RPMI8226 (cell line): Measurements from ENCODE around the gene TRPM3.

ENCODE experiments used
- DNase-seq: peaks from one replicate; pipeline ENCODE4 v3.0.0-alpha.2; 2015

Gene TRPM3

GRCh38 chr9:71121275-71122021, at the start of gene TRPM3:
TRPM3 (minus strand) TSS chr9:71121621; CDS start chr9:71121354, 267 bp downstream.
- DNase-seq = no peak

- no peak for DNase-seq
Measured at GRCh38 chr9:71168418-71168817, 47.0 kb upstream of the TRPM3 start.

GRCh38 chr9:71162126-71162525, 40.7 kb upstream of the TRPM3 start:
- no peak for DNase-seq

GRCh38 chr9:71157731-71158130, 36.3 kb upstream of the TRPM3 start:
- DNase-seq = no peak

GRCh38 chr9:71147368-71147767, 25.9 kb upstream of the TRPM3 start:
- DNase-seq = no peak

GRCh38 chr9:71146511-71146910, 25.1 kb upstream of the TRPM3 start:
- no peak for DNase-seq

- DNase-seq = no peak
Measured at GRCh38 chr9:71145179-71145578, 23.8 kb upstream of the TRPM3 start.

- no peak for DNase-seq
Measured at GRCh38 chr9:71144495-71144894, 23.1 kb upstream of the TRPM3 start.

- no peak for DNase-seq
Measured at GRCh38 chr9:71136696-71137095, 15.3 kb upstream of the TRPM3 start.

GRCh38 chr9:71131145-71131544, 9.7 kb upstream of the TRPM3 start:
- no peak for DNase-seq

- DNase-seq = no peak
Measured at GRCh38 chr9:71130521-71130920, 9.1 kb upstream of the TRPM3 start.

GRCh38 chr9:71128796-71129195, 7.4 kb upstream of the TRPM3 start:
- no peak for DNase-seq

GRCh38 chr9:71127301-71127700, 5.9 kb upstream of the TRPM3 start:
- no peak for DNase-seq

GRCh38 chr9:71122421-71122820, 1.0 kb upstream of the TRPM3 start:
- DNase-seq = no peak

- no peak for DNase-seq
Measured at GRCh38 chr9:71122022-71122275, 528 bp upstream of the TRPM3 start.

- DNase-seq = no peak
Measured at GRCh38 chr9:71120501-71121247, 747 bp downstream of the TRPM3 start.

- DNase-seq = no peak
Measured at GRCh38 chr9:71119746-71120145, 1.7 kb downstream of the TRPM3 start.

- DNase-seq = no peak
Measured at GRCh38 chr9:71118324-71118723, 3.1 kb downstream of the TRPM3 start.

- no peak for DNase-seq
Measured at GRCh38 chr9:71115448-71115975, 5.9 kb downstream of the TRPM3 start.

GRCh38 chr9:71112866-71113265, 8.6 kb downstream of the TRPM3 start:
- DNase-seq = no peak

GRCh38 chr9:71108937-71109336, 12.5 kb downstream of the TRPM3 start:
- no peak for DNase-seq

GRCh38 chr9:71106992-71107391, 14.4 kb downstream of the TRPM3 start:
- DNase-seq = no peak

GRCh38 chr9:71105192-71105591, 16.2 kb downstream of the TRPM3 start:
- DNase-seq = no peak

- DNase-seq = no peak
Measured at GRCh38 chr9:71098801-71099200, 22.6 kb downstream of the TRPM3 start.

- no peak for DNase-seq
Measured at GRCh38 chr9:71097671-71098070, 23.8 kb downstream of the TRPM3 start.
